Activated CD4-positive, CD25-positive, alpha-beta regulatory T cell treated with anti-CD3 and anti-CD28 coated beads, Interleukin-2, amount 50 U/mL, for 16 hours (primary cell): ENCODE data around the gene CCDC97.
"Not testable (repeated sequence)": the region's sequence is repeated elsewhere in the genome, so short reads cannot be mapped to it uniquely, and the experiment has no call there.

Source experiments
- DNase-seq: peaks from one replicate; pipeline ENCODE4 v3.0.0-alpha.2; 2020; ENCODE audit warnings: low read depth, low spot score

The CCDC97 gene

GRCh38 chr19:41364524-41365391 is 54.8 kb downstream of the CCDC97 start:
- DNase-seq, result no peak

DNA sequence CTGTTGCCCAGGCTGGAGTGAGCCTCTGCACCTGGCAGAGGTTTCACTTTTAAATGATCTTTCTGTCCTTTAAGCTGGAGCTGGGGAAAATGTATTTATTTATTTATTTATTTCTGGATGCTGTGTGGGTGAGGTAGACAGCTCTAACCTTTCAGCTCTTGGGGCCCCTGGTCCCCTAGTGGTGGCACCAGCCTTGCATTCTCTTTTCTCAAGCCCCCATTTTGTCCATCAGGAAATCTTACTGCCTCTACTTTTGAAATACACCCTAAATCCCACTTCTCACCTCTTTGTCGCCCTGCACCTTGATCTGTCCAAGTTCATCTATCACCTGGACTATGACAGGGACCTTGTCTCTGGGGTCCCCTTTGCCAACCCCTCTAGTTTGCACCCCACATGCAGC is 56.1 kb downstream of the CCDC97 start:
- DNase-seq, result no peak

DNA sequence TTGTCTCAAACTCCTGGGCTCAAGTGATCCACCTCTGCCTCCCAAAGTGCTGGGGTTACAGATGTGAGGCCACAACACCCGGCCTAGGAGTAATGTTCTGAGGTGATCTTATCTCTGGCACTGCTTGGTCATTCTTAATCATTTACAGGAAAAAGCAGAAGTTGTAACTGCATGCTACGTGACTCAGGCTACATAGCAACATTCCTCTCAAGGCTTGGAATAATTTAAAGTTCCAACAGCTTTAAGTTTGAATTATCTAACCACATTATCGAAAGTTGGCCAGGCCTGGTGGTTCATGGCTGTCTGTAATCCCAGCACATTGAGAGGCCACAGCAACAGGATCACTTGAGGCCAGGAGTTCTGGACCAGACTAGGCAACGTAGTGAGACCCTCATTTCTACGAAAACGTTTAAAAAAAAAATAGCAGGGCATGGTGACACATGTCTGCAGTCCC is 57.9 kb downstream of the CCDC97 start:
- no peak for DNase-seq

- DNase-seq, result no peak
Observed at GRCh38 chr19:41369769-41370168, 59.8 kb downstream of the CCDC97 start.

DNA sequence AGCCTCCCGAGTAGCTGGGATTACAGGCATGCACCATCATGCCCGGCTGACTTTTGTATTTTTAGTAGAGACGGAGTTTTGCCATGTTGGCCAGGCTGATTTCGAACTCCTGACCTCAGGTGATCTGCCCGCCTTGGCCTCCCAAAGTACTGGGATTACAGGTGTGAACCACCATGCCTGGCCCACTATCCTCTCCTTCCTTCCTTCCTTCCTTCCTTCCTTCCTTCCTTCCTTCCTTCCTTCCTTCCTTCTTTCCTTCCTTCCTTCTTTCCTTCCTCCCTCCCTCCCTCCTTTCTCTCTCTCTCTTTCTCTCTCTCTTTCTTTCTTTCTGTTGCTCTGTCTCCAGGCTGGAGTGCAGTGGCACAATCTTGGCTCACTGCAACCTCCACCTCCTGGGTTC is 61.1 kb downstream of the CCDC97 start:
- not testable (repeated sequence) for DNase-seq

GRCh38 chr19:41371541-41371940 is 61.6 kb downstream of the CCDC97 start:
- no peak for DNase-seq

DNA sequence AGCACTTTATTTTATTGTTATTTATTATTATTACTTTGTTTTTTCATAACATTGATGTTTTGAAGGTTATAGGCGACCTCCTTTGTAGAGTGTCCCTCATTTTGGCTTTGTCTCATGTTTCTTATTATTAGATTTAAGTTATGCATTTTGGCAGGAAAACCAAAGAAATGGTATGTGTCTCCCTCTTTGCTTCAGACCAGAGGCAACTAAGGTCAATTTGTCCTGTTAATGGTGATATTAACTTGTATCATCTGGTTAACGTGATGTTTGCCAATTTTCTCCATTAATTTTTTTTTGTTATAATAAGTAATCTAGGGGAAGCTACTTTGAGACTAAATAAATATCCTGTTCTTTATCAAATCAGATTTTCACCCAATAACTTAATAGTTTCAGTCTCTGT is 62.5 kb downstream of the CCDC97 start:
- DNase-seq, result no peak

DNA sequence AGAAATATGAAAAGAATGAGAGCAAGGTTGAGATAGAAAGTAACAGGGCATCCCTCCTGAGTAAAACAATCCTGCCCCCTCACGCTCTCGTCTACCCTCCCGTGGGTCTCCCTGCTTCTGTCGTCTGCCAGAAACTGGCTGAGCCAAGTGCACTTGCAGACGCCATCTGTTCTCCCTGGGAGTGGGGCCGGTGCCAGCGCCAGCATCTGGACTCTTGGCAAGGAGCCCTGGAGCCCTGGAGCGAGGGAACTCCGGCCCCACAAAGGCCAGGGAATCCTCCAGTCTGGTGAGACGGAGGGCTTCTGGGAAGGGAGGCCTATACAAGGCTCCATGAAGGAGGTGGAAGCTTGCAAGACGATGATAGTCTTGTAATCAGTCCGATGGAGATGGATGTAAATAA is 64.0 kb downstream of the CCDC97 start:
- DNase-seq, result no peak
